RWPE1 (cell line): Measurements from ENCODE around the gene ADGRG1.

Experiments
- CTCF ChIA-PET: fragments of 350-600 bp; sonication (Branson Sonifier 250); formaldehyde crosslinking; extraction: SDS; loops from one replicate; lab custom pipeline; 2021; lab: Yijun Ruan, JAX
- POLR2A ChIA-PET: fragments of 400-600 bp; formaldehyde crosslinking; extraction: SDS; loops from one replicate; lab custom pipeline; 2020; ENCODE audit warnings: antibody characterized with exemption; ENCODE audit not compliant: low non-redundant PET; lab: Yijun Ruan, JAX
- DNase-seq: peaks from one replicate; pipeline ENCODE4 v3.0.0; 2012; ENCODE audit warnings: low spot score
- H3K27ac ChIP-seq: fragments of 450-650 bp; 2 replicates; pipeline ENCODE4 v1.5.1; 2017
- CTCF ChIP-seq: fragments of 450-650 bp; conservative IDR thresholded peaks from 2 replicates; pipeline ENCODE4 v1.5.1; 2017; ENCODE audit warnings: low read depth, mild to moderate bottlenecking

The ADGRG1 gene

DNA sequence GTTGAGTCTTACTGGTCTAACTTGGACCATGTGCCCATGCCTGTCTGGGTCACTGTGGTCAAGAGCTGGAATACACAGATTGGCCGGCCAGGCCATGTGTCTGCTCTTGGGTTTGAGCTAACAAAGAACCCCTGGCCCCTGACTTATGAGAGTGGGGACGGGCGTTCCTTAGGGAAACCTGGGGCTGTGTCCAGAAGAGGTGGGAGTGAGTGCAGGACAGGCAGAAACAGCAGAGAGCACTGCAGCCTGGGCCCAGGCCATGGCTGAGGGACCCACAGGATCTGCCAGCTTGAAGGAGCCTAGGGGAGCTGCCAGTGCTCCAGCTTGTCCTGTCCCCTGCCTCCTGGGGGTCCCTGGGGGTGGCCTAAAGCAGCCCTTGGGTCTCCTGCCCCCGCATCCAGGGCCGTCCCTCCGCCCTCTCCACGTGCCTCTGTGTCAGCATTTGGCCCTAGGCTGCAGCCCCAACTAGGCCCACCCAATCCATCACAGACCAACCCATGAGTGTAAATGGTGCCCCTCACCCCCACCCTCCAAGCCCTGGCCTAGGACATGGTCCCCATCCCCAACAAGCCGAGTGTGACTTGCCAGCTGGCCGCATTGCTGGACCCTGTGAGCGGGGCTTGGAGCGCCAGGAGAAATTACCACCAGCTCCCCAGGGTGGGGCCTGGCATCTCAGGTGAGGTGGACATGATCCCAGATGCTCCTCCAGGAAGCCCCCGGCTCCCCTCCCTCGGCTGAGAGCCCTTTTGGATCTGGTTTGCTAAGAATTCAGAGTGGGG is 53.7 kb downstream of the ADGRG1 start:
- TF ChIP-seq CTCF = no peak

DNA sequence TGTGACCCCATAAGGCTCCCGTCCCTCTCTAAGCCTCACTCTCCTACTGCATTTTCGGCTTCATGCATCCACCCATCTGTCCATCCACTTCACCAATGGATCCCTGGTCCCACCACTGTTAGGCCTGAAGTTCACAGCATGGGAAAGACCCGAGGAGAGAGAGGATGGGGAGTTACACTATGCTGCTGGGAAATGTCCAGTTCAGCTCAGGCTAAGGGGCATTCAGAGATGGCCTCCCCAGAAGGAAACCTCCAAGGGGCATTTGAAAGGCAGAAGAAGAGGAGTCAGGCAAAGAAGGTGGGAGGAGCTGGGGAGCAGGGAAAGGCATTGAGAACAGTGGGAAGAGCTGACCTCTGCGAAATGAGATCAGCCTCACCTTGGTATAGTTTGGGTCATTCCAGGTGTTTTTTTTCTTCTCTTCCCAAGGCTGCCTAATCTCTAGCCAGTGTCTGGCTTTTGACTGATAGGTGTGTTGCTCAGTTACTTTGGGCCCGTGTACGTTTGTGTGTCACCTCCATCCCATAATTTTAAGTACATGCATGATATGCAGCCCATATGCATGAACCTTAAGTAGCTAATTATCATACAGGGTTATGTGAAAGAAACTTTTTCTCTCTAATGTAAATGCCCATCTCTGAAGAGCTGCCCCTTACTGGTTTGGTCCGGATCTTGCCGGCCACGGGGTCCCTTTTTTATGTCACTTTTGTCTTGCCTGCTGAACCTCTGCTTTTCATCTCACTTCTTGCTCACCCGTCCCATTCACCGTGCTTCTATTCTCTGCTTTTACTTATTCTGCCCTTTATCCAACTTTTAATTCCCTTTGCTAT is 54.6 kb downstream of the ADGRG1 start:
- CTCF ChIA-PET = no interaction called here
- DNase-seq = no peak
- no peak overlapping the region for H3K27ac ChIP-seq
- TF ChIP-seq CTCF = no peak
- POLR2A ChIA-PET = no interaction called here

More for the DNA sequence above, 53.7 kb downstream of the ADGRG1 start:
- no peak for DNase-seq
- POLR2A ChIA-PET = no interaction called here
- CTCF ChIA-PET = interaction anchor here (0.7 kb wide), 1 partner anchor 1654 kb away, joined by 3 read pairs; no protein-coding TSS in a partner anchor
- no peak overlapping the region for H3K27ac ChIP-seq

- DNase-seq = no peak
- ChIA-PET CTCF (interaction anchor here (0.5 kb wide), 1 partner anchor 88 kb away, joined by 3 read pairs; no protein-coding TSS in a partner anchor), POLR2A (no interaction called here)
- TF ChIP-seq CTCF = no peak
- H3K27ac ChIP-seq = no peak overlapping the region
These were observed 55.5 kb downstream of the ADGRG1 start for GRCh38 chr16:57683636-57684545.

GRCh38 chr16:57684626-57685358 is 56.4 kb downstream of the ADGRG1 start:
- TF ChIP-seq CTCF = no peak
- ChIA-PET CTCF (no interaction called here), POLR2A (no interaction called here)
- H3K27ac ChIP-seq = no peak overlapping the region
- DNase-seq = no peak

GRCh38 chr16:57685633-57686032 is 57.2 kb downstream of the ADGRG1 start:
- no peak for TF ChIP-seq CTCF
- no peak overlapping the region for H3K27ac ChIP-seq
- DNase-seq = no peak
- ChIA-PET POLR2A (no interaction called here), CTCF (no interaction called here)
